Caco-2 (cell line): ENCODE measurements around the gene HORMAD2. TPM values are rescaled to one million over a fixed set of nuclear protein-coding genes. Genes with fewer than 3 reads are reported as not detected.
A peak's percentile ranks its signal among the peaks of the same experiment; 100 is the strongest.

Source experiments
- BruUV-seq: library from RNA; stranded (reverse); fragments of 400-500 nt; replicated peaks from 2 replicates; lab custom pipeline; 2021; lab: Mats Ljungman, UMichigan
- CTCF ChIA-PET: fragments of 300-600 bp; sonication (Branson Sonifier 250); formaldehyde crosslinking; loops from one replicate; lab custom pipeline; 2022; ENCODE audit warnings: antibody characterized with exemption; lab: Charles Lee
- POLR2A ChIA-PET: fragments of 300-600 bp; sonication (Branson Sonifier 250); formaldehyde crosslinking; loops from one replicate; lab custom pipeline; 2022; ENCODE audit warnings: antibody characterized with exemption; lab: Charles Lee
- DNase-seq, 2 experiments: peaks; one replicate each; pipeline versions ENCODE4 v3.0.0 to v3.0.0-alpha.2; 2020 to 2022
- H3K27me3 ChIP-seq: replicated peaks from 2 replicates; pipeline ENCODE4 v1.6.0; 2011; ENCODE audit warnings: low read length; ENCODE audit not compliant: control insufficient read depth, insufficient read depth
- H3K36me3 ChIP-seq: 2 replicates; pipeline ENCODE4 v1.5.1; 2011; ENCODE audit warnings: low read length; ENCODE audit not compliant: control insufficient read depth, insufficient read depth
- H3K4me1 ChIP-seq: fragments of 250-450 bp; sonication (Bioruptor Pico); 2 replicates; pipeline ENCODE4 v1.5.1; 2020; ENCODE audit warnings: mild to moderate bottlenecking
- H3K4me3 ChIP-seq: 2 replicates; pipeline ENCODE4 v1.5.1; 2011; ENCODE audit warnings: low read depth, mild to moderate bottlenecking, control low read depth, low read length
- H3K9me3 ChIP-seq: fragments of 250-450 bp; sonication (Bioruptor Pico); 2 replicates; pipeline ENCODE4 v1.5.1; 2020; ENCODE audit warnings: mild to moderate bottlenecking, moderate library complexity
- H3K27ac Mint-ChIP-seq: one replicate; pipeline ENCODE4 v1.8.0; 2022; ENCODE audit warnings: mixed read lengths; ENCODE audit not compliant: unreplicated experiment
- H3K27me3 Mint-ChIP-seq: one replicate; pipeline ENCODE4 v1.8.0; 2022; ENCODE audit warnings: mixed read lengths; ENCODE audit not compliant: insufficient read depth, unreplicated experiment
- H3K36me3 Mint-ChIP-seq: one replicate; pipeline ENCODE4 v1.8.0; 2022; ENCODE audit warnings: mild to moderate bottlenecking, mixed read lengths; ENCODE audit not compliant: insufficient read depth, unreplicated experiment
- H3K4me1 Mint-ChIP-seq: one replicate; pipeline ENCODE4 v1.8.0; 2022; ENCODE audit warnings: low read depth, mixed read lengths; ENCODE audit not compliant: unreplicated experiment
- H3K4me3 Mint-ChIP-seq: one replicate; pipeline ENCODE4 v1.8.0; 2022; ENCODE audit warnings: mild to moderate bottlenecking, moderate library complexity, mixed read lengths; ENCODE audit not compliant: unreplicated experiment
- H3K9me3 Mint-ChIP-seq: one replicate; pipeline ENCODE4 v1.8.0; 2022; ENCODE audit warnings: mixed read lengths; ENCODE audit not compliant: unreplicated experiment
- CTCF ChIP-seq, 2 experiments: fragments of 200-600 bp in 1 of 2; IDR thresholded peaks; 1 replicate in 1 of 2; 2 replicates in 1 of 2; pipeline versions ENCODE4 v1.5.1 to v1.8.0; 2011 to 2022; ENCODE audit warnings: antibody characterized with exemption in 1 of 2, control low read depth in 1 of 2, inconsistent platforms in 1 of 2, low read depth in 1 of 2, low read length in 1 of 2, mild to moderate bottlenecking in 1 of 2, moderate library complexity in 1 of 2; ENCODE audit not compliant: insufficient read depth in 1 of 2, severe bottlenecking in 1 of 2, unreplicated experiment in 1 of 2
- intact Hi-C: fragments of 100-400 bp; cut with micrococcal nuclease; formaldehyde crosslinking; loops from one replicate; pipeline ENCODE4 v1.10.0; 2022; ENCODE audit not compliant: unreplicated experiment
- total RNA-seq: library from RNA; stranded (reverse); gene quantifications from 2 replicates; pipeline ENCODE4 v1.2.3, GENCODE V29; 2022

Gene HORMAD2
- total RNA-seq, 1 experiment from 2014 or later: 3.1 TPM

- ChIA-PET POLR2A (interaction anchor here (0.6 kb wide), 1 partner anchor 49 kb away, joined by 6 read pairs; no protein-coding TSS in a partner anchor), CTCF (no interaction called here)
- BruUV-seq: no TSS peak
- Histone ChIP-seq H3K27me3 (no peaks in the 10 kb centered on the region; the same call in 1 of the 2 replicates), H3K4me3 (no peak overlapping the region), H3K4me1 (no peaks in the 10 kb centered on the region), H3K9me3 (no peaks in the 10 kb centered on the region), H3K36me3 (no peaks in the 10 kb centered on the region)
- intact Hi-C loops: no loop called here
- Mint-ChIP-seq H3K27ac (no peak overlapping the region), H3K9me3 (no peaks in the 10 kb centered on the region), H3K36me3 (no peaks in the 10 kb centered on the region), H3K4me3 (no peak overlapping the region), H3K27me3 (no peaks in the 10 kb centered on the region), H3K4me1 (peaks cover 10% of the 10 kb centered on the region)
- no peak for DNase-seq
- TF ChIP-seq CTCF (IDR thresholded peaks at IDR 0.05; ENCODE audit: insufficient read depth in 1 of 2, low read depth in 1 of 2, low read length in 1 of 2, severe bottlenecking in 1 of 2, unreplicated experiment in 1 of 2): no peak
Observed at GRCh38 chr22:30158277-30158676, 78.0 kb downstream of the HORMAD2 start.

DNA sequence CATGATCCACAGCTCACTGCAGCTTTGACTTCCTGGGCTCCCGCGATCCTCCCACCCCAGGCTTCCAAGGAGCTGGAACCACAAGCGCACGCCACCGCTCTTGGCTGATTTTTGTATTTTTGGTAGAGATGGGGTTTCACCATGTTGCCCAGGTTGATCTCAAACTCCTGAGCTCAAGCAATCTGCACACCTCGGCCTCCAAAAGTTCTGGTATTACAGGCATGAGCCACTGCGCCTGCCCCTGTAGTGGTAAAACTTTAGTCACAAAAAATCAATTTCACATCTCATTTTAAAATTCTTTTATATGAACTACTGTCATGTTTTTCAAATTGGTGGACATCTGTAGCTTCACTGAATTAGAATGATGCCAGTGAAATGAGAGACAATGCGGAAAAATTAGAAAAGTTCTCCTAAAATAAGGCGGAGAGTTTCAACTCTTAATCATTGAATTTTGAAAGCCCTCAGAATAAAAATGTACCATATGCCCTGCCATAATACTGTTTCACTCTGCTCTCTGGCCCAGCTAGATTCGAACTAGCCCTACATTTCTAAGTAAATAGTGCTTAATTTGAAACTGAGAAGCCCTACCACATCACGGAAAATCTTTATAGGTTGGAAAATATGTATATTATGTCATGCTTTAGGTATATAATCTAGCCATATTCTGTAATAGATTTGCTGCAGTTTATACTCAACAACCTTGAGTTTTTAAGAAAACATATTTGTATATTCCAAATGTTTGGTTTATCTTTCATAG lies 78.7 kb downstream of the HORMAD2 start:
- intact Hi-C loops: no loop called here
- no peaks in the 10 kb centered on the region for H3K36me3 ChIP-seq
- no peaks in the 10 kb centered on the region; the same call in 1 of the 2 replicates for H3K27me3 ChIP-seq
- CTCF ChIA-PET: no interaction called here
- no peak for TF ChIP-seq CTCF (IDR thresholded peaks at IDR 0.05; ENCODE audit: insufficient read depth in 1 of 2, low read depth in 1 of 2, low read length in 1 of 2, severe bottlenecking in 1 of 2, unreplicated experiment in 1 of 2)
- no peaks in the 10 kb centered on the region for H3K9me3 Mint-ChIP-seq
- H3K4me1 Mint-ChIP-seq: peaks cover 10% of the 10 kb centered on the region
- no peaks in the 10 kb centered on the region for H3K27me3 Mint-ChIP-seq
- DNase-seq: no peak
- no peak overlapping the region for H3K4me3 ChIP-seq
- POLR2A ChIA-PET: no interaction called here
- no peaks in the 10 kb centered on the region for H3K36me3 Mint-ChIP-seq
- no peak overlapping the region for H3K27ac Mint-ChIP-seq
- no peaks in the 10 kb centered on the region for H3K9me3 ChIP-seq
- no peaks in the 10 kb centered on the region for H3K4me1 ChIP-seq
- no TSS peak for BruUV-seq
- no peak overlapping the region for H3K4me3 Mint-ChIP-seq

GRCh38 chr22:30159561-30160353 lies 79.5 kb downstream of the HORMAD2 start:
- H3K36me3 ChIP-seq: no peaks in the 10 kb centered on the region
- no peaks in the 10 kb centered on the region for H3K27me3 Mint-ChIP-seq
- no peak overlapping the region for H3K27ac Mint-ChIP-seq
- POLR2A ChIA-PET: interaction anchor here (0.7 kb wide), 1 partner anchor 42 kb away, joined by 5 read pairs; no protein-coding TSS in a partner anchor
- no TSS peak for BruUV-seq
- no peaks in the 10 kb centered on the region for H3K4me1 ChIP-seq
- no peaks in the 10 kb centered on the region; the same call in 1 of the 2 replicates for H3K27me3 ChIP-seq
- no peak overlapping the region for H3K4me3 Mint-ChIP-seq
- H3K9me3 Mint-ChIP-seq: no peaks in the 10 kb centered on the region
- peak in 1 of 2 experiments; percentile 4 for DNase-seq
- intact Hi-C loops: no loop called here
- no peak overlapping the region for H3K4me3 ChIP-seq
- no peaks in the 10 kb centered on the region for H3K9me3 ChIP-seq
- H3K4me1 Mint-ChIP-seq: peaks cover 10% of the 10 kb centered on the region
- CTCF ChIA-PET: interaction anchor here (0.7 kb wide), 1 partner anchor 128 kb away, joined by 3 read pairs; no protein-coding TSS in a partner anchor
- H3K36me3 Mint-ChIP-seq: no peaks in the 10 kb centered on the region
- TF ChIP-seq CTCF (IDR thresholded peaks at IDR 0.05; ENCODE audit: insufficient read depth in 1 of 2, low read depth in 1 of 2, low read length in 1 of 2, severe bottlenecking in 1 of 2, unreplicated experiment in 1 of 2): no peak
